HG03469 (cell line): Measurements from ENCODE around the gene SLC6A1.

Experiments used
- ATAC-seq: cut with Tn5 transposase; IDR thresholded peaks from one replicate; pipeline ENCODE4 v1.9.1; 2021; ENCODE audit warnings: mild to moderate bottlenecking, moderate library complexity, moderate number of reproducible peaks; ENCODE audit not compliant: unreplicated experiment

SLC6A1 gene

DNA sequence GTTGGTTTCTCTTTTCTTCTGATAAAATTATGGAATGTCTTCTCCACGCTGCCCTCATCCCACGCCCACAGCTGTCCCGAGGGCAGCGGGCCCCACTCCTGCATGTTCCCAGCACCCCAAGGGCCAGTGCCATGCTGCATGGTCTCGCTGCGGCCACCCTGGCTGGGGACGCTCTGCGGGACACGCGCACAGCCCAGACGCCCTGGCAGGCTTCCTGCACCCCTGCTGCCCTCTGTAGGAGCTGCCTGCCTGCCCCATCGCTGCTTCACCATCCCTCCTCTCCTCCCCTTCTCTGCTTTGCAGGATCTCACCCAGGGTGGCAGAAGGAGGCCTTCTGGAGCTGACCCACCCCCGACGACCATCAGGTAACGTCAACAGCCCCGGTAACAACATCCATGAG is 22.8 kb downstream of the SLC6A1 start:
- no peak for ATAC-seq

DNA sequence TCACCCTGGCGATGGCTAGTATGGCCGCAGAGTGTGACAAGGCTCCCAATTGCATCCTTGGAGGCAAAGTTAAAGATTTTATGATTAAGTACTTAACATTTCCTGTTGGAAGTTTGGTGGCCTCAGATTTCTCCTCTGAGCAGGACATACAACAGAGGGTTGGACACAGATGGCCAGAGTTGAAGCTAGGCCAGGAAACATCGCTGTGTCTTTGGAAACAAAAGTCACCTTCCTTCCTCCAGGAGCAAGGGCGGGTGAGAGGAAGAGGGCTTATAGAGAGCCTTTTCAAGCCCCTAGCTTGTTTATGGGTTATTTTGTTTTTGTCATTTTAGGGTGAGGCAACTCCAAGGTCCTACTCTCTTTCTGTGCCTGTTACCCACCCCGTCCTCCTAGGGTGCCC is 24.2 kb downstream of the SLC6A1 start:
- no peak for ATAC-seq

DNA sequence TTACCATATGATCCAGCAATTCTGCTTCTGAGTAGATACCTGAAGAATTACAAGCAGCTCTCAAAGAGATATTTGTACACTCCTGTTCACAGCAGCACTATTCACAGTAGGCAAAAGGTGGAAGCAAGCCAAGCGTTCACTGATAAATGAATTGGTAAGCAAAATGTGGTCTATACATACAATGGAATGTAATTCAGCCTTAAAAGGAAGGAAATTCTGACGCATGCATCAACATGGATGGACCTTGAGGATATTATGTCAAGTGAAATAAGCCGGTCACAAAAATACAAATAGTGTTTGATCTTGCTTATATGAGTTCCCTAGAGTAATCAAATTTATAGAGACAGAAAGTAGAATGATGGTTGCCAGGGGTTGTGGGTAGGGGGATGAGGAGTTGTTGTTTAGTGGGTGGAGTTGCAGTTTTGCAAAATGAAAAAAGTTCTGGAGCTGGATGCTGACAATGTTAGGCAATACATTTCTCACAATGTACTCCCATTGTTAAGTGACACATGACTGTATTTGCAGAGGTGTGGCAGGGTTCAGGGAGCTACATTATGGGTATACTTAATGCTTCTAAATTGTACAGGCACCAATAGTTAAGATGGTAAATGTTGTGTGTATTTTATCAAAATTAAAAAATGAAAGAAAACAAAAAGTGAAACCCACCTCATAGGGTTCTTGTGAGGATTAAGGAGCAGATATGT is 26.7 kb downstream of the SLC6A1 start:
- no peak for ATAC-seq

DNA sequence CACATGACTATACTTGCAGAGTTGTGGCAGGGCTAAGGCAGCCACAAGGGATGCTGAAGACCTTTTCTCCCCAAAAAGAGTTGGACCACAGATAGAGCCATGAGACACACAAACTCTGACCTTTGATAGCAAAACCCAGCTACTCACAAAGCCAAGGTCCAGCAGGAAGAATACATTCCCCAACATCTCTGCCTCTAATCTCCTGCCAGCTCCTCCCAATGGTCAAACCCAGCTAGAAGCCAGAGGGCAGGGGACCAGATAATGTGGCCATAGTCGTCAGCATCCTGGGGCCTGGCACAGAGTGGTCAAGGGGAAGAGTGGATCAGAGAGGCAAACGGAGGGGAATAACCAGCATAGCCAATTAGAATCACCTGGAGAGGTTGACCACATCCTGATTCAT is 28.2 kb downstream of the SLC6A1 start:
- no peak for ATAC-seq

DNA sequence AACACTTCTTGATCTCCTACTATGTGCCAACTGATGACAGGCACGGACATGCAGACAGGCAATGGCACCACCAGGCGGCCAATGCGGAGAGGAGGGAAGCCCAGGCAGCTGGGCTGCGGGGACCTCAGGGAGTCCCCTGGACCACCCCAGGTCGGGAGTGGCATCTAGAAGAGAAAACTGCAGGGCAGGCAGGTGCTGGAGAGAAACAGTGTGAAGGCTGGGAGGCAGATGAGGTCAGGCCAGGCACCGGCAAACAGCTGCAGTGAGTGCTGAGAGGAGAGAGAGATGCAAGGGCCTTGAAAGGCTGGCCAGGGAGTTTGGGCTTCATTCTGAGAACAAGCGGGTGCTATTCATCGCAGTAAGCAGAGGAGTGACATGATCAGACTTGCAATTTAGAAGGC is 29.1 kb downstream of the SLC6A1 start:
- no peak for ATAC-seq

DNA sequence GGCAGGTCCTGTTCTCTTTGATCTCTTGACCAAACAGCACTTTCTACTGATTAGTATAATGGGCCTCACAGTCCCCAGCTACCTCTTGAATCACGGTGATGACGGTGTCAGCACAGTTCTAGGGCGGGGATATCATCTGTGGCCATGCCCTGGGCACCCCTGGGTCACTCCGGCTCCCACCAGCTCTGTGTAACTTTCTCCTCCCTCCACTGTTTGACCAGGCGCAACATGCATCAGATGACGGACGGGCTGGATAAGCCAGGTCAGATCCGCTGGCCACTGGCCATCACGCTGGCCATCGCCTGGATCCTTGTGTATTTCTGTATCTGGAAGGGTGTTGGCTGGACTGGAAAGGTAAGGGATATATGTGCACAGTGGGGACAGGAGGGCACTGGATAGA is 29.6 kb downstream of the SLC6A1 start:
- no peak for ATAC-seq

DNA sequence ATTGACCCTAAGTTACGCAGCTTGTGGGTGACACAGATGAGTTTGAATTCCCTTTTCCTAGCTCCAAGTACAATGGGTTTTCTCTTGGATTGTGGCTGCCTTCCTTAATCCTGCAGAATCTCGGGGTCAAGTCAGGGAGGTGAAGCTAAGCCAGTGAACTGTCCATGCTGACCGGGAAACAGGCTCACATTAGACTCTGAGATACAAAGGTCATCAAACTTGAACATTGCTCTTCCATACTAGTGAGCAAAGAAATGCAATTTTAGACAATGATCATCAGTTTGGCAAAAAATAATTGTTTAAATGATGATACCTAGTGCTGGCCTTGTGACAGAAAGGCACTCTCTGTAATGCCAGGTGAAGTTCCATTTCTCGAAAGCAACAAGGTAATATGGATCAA is 31.6 kb downstream of the SLC6A1 start:
- no peak for ATAC-seq

DNA sequence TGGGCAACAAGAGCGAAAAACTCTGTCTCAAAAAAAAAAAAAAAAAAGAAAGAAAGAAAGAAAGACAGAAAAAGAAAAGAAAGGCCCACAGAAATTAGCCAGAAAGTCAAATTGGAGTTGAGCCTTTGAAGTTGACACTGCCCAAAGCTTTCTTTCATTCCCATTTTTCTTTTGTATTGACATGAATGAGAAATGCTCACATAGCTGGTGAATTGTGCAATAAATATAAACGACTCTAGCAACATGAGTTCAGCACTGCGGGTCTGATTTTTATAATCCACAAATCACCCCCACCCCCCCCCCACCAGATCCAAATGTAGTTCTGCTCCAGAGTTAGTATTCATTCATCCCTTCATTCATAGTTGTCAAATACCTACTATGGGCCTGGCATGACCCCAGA is 37.4 kb downstream of the SLC6A1 start:
- no peak for ATAC-seq

DNA sequence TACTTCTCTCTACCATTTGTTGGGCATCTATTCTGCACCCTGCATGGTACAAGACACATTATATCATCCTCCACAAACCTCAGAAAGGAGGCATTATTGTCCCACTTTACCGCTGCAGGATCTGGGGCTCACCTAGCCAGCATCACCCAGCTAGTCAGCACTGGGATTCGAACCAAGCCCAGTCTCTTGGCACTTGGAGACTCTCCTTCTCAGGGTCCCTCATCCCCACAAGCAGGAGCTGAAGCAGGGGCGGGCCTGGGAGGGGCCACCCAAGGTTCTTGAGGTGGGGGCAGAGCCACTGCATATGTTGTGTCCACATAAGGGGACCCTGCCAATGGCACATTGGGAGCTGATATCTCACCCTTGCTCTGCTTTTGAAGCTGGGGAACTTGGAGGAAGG is 41.3 kb downstream of the SLC6A1 start:
- ATAC-seq = no peak

DNA sequence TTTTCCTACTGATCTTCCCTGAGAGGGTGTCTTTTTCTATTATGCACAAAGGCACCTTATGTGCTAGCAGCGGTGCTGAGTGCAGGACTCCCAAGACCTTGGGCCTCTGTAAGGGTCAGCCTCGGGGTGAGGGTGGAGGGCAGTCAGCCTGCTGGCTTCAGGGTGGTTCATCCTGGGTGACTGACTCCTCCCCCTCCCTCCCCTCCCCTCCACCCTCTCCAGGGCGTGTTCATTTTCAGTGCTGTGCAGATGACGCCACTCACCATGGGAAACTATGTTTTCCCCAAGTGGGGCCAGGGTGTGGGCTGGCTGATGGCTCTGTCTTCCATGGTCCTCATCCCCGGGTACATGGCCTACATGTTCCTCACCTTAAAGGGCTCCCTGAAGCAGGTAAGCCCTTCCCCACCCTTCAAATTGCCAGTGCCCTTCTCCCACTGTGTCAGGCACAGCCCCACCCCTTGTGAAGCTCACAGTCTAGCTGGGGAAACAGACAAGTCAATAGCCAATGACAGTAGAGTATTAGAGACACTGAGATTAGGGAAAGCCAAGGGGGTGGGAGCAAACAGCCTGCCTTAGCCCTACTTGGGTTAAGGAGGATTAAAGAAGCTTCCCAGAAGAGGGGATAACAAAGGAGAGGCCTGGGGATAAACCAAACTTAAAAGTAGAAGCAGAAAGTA is 41.9 kb downstream of the SLC6A1 start:
- ATAC-seq = no peak

DNA sequence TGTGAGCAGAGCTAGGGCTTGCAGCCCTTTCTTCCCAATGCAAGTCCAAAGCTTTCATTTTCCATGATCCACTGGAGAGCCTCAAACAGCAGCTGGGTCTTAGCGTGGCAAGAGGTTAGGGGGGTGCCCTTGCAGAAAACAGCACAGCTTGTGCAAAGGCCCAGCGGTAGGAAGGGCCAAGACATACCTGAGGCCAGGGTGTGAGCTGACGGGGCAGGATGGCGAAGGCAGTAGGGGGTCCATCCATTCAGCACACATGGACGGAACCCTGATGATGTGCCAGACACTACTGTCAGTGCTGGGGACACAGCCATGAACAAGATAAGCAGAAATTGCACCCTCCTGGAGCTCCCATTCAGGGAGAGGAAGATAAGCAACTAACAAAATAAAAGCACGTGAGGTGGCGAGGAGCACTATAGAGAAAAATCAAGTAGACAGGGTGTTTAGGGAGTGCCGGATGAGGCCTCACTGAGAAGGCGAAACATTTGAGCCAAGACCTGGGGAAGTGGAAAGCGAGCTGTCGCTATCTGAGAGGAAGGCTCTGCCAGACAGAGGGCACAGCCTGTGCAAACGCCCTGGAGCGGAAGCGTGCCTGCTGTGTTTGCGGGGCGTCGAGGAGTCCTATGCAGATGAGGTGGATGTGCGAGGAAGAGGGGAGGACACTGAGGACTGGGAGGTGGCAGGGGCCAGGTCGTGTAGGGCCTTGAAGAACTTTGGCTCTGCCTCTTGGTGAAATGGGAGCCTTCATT is 43.4 kb downstream of the SLC6A1 start:
- ATAC-seq = no peak

DNA sequence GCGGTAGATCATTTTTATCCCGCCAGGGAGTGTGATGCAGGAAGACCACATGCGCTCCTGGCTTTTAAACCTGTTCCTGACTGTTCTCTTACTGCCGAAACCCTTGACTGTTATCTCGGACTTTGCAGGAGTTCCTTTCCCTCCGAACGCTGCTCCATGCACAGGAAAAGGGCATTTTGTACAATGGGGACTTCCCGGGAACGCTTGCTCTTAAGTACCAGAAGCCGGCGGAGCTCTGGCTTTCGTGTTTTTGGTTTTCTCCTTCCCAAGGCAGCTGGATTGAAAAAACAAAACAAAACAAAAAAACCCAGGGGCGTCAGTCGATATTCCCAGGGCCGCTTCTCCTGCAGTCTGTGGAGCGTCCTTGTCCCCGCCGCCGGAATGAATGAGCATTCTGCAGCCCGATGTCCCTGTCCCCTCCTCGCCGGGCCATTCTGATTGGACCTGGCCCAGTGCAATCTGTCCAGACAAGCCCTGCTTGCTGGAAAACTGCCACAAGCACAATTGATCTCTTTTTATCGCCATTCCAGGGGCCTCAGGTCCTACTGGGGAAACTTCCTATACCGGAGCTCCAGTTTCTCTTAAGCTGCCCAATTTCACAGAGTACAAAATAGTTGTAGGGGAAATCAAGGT is 44.8 kb downstream of the SLC6A1 start:
- no peak for ATAC-seq

DNA sequence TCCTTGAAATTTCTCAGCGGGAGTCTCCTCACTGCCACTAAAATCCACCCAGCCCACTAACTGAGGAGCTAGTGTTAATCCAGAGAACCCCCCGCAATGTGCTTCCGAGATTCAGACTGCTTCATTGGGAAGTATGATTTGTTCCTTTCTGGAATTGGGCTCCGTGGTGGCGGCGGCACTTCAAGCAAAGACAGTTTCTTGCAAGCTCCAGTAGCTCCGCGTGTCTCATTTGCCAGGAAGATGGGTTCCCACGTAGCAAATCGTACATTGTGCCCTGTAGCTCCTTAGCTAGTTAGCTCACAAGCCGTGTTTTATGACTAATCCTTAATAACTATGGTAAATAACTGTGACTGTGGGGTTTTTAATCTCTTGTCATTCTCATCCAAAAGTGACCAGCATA is 45.4 kb downstream of the SLC6A1 start:
- ATAC-seq = no peak

DNA sequence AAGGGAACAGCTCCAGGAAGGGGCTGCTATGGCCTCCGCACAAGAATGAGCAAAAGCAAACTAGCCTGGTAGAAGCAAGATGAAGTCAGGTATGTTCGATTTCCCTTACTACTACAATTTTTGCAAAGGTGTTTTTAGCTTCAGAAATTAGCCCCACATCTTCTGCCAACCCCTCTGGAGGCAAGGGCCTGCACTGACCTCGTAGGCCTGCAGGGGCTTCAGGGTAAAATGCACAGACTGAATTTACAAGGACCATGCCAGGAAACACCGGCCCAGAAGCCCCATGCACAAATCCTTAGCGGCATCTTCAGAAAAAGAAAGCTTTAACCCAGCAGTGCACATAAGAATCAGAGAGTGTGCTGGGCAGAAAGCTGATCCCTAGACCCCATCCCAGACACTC is 53.0 kb downstream of the SLC6A1 start:
- no peak for ATAC-seq

DNA sequence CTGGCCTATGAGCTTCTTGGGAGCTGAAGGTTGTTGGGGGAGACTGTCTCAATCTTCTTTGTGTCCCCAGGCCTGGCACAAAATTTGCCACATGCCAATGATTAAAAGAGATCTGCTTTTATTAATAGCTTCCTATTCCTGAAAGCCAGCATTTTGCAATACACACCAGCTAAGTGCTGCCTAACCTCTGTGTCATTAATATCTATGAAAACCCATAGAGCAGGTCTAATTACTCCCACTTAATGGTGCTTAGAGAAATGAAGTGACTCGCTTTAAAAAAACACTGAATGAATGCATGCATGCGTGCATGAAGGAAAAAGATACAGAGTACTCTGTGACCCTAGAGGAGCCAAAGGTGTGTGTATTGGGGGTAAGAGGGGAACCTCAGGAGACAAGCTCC is 55.0 kb downstream of the SLC6A1 start:
- no peak for ATAC-seq

DNA sequence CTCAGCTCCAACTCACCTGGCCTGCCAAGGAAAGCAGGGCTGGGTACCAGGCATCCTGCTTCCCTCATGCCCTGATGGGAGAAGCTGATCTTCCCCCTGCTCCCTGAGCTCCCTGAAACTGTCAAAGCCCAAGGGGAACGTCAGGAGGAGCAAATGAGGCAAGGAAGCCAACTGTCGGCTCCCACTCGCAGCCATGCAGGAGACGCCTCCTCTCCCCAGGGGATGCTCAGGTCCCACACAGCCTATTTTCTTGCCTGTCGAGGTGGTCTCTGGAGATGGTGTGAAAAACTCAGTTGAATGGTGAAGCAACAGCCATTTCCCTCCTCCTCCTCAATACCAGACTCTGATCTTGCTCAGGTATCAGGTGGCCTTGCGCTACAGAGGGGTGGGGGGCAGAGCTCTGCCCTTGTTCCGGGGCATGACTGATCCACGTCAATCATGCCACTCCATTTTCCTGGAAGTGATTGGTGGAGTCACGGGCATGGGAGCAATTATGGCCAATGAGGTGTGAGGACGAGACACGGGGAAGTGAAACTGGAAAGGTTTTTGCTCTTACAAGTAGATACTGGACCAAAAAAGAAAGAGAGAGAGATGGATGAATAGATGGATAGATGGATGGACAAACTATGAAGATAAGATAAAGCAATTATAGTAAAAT is 58.2 kb downstream of the SLC6A1 start:
- no peak for ATAC-seq

DNA sequence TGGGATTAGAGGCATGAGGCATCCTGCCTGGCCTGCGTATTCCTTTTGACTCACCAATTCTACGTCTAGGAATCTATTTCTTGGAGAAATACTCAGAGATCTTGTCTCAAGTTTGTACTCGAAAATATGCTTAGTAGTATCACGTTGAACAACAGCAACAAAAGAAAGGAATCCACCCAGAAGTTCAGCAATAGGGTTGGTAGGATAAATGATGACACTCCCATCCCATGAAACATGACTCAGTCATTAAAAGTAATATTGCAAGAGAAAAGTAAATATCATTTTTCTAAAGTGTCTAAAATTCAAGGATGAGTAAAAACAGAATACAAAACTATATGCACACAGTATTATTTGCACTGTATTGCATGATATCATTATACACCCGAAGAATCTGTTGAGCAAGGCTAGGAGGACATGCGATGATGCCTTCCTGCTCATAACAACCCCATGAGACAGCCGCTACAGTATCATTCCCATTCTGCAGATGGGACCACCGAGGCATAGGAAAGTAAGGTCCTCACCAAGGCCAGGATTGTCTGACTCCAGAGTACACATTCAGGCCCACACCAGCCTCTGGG is 61.5 kb downstream of the SLC6A1 start:
- no peak for ATAC-seq

DNA sequence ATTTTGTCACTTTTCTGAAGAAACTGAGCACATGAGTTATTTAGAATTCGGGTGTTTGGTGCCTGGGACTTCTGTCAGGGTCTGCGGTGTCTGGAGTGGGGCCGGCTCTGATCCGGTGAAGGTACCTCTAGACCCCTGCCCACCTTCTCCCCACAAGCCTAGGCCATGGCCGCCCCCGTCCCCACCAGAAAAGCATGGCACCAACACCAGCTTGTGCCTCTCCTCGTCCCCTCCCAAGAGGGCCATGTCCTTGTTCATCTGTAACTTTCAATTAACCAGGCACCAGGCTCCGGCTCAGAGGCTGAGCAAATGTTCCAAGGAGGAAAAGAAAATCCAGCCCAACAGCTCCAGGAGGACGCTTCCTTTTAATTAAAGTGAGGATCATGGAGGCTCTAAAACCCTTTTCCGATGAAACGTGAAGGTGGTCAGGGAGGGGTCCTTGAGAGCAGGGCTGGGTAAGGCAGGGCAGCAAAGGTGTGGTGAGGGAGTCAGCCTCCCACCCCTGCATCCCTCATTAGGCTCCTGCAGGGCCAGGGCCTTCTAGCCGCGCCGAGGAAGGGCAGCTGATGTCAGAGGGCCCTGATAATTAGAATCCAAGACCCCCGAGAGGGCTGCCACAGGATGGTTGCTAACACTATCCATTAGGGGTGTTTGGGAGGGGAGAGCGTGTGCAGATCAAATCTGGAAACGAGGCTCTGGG is 62.3 kb downstream of the SLC6A1 start:
- ATAC-seq = no peak

DNA sequence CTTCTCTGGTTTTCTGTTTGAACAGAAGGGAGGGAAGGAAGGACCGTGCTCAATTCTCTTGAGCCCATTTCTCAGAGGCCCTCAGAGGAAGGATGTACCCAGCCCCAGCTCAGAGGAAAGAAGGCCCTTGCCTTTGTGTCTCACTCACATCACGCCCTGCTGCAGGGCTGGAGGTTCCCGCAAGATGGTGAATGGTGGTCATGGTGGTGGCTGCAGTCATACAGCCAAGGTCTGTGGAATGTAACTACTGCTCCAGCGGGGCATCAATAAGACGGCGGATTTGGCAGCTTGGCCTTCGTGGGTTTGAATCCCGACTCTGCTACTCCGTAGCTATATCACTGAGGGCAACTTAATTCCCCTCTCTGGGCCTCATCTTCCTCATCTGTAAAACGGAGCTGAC is 62.9 kb downstream of the SLC6A1 start:
- ATAC-seq = no peak

DNA sequence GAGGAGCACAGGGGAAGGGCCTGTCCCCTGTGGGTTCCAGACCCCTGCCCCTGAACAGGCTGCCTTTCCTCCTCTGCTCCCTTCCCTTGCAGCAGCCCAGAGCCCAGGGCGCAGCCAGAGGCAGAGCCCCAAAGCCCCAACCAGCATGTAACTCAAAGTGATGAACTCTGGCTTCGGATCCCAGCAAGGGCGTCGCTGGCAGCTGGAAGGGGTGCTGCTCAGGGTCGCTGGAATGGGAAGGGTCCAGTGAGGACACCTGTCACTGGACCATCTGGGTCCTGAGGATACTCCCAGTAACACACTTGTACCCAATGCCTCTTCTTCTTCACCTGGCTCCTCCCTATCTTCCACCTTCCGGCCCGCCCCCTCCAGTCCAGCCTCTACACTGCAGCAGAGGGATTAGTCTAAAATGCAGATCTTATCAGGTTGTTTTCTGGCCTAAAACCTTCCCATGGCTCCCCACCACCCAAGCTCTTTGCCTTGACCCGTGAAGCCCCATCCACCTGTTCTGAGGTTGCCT is 64.0 kb downstream of the SLC6A1 start:
- ATAC-seq = no peak
